HepG2 (cell line): ENCODE data around the gene MAIP1. TPM values are rescaled to one million over a fixed set of nuclear protein-coding genes. Genes with fewer than 3 reads are reported as not detected.
A peak's percentile ranks its signal among the peaks of the same experiment; 100 is the strongest.

Source experiments
- ARID2 ChIP-seq: sonication (generic); formaldehyde crosslinking; IDR thresholded peaks from 2 replicates; pipeline ENCODE4 v1.8.1; 2022; ENCODE audit warnings: mild to moderate bottlenecking, missing genetic modification reagents, borderline replicate concordance
- ATM ChIP-seq: fragments of 450-650 bp; IDR thresholded peaks from 2 replicates; pipeline ENCODE4 v1.7.1; 2017; ENCODE audit warnings: mild to moderate bottlenecking, borderline replicate concordance
- FOSL2 ChIP-seq: sonication (generic); formaldehyde crosslinking; IDR thresholded peaks from 2 replicates; pipeline ENCODE4 v1.4.0; 2020; ENCODE audit warnings: missing genetic modification reagents
- GTF2F1 ChIP-seq: fragments of 150-350 bp; IDR thresholded peaks from 2 replicates; pipeline ENCODE4 v1.6.1; 2014; ENCODE audit warnings: low read length
- MBNL3 ChIP-seq: fragments of 250-450 bp; sonication (Bioruptor Pico); conservative IDR thresholded peaks from 2 replicates; pipeline ENCODE4 v1.8.0; 2022; ENCODE audit warnings: mild to moderate bottlenecking, inconsistent platforms
- MTA3 ChIP-seq: sonication (generic); formaldehyde crosslinking; IDR thresholded peaks from 2 replicates; pipeline ENCODE4 v1.4.0; 2020; ENCODE audit warnings: missing genetic modification reagents
- MXD1 ChIP-seq: sonication (generic); formaldehyde crosslinking; IDR thresholded peaks from 2 replicates; pipeline ENCODE4 v1.4.0; 2020; ENCODE audit warnings: mild to moderate bottlenecking, missing genetic modification reagents
- REXO4 ChIP-seq: sonication (generic); formaldehyde crosslinking; IDR thresholded peaks from 2 replicates; pipeline ENCODE4 v1.8.0; 2022; ENCODE audit warnings: missing genetic modification reagents, mild to moderate bottlenecking, borderline replicate concordance
- SRY ChIP-seq: sonication (generic); formaldehyde crosslinking; IDR thresholded peaks from 2 replicates; pipeline ENCODE4 v1.8.0; 2022; ENCODE audit warnings: mild to moderate bottlenecking, missing genetic modification reagents
- TBP ChIP-seq: sonication (generic); formaldehyde crosslinking; IDR thresholded peaks from 2 replicates; pipeline ENCODE4 v1.5.0; 2020; ENCODE audit warnings: missing genetic modification reagents
- WIZ ChIP-seq: sonication (generic); formaldehyde crosslinking; IDR thresholded peaks from 2 replicates; pipeline ENCODE4 v1.5.1; 2020; ENCODE audit warnings: mild to moderate bottlenecking, missing genetic modification reagents
- ZBTB7B ChIP-seq: sonication (generic); formaldehyde crosslinking; IDR thresholded peaks from 2 replicates; pipeline ENCODE4 v1.4.0; 2020; ENCODE audit warnings: missing genetic modification reagents
- ZFP41 ChIP-seq: sonication (generic); formaldehyde crosslinking; IDR thresholded peaks from 2 replicates; pipeline ENCODE4 v1.4.0; 2020; ENCODE audit warnings: mild to moderate bottlenecking, missing genetic modification reagents, borderline replicate concordance
- ZNF44 ChIP-seq: sonication (generic); formaldehyde crosslinking; IDR thresholded peaks from 2 replicates; pipeline ENCODE4 v1.5.1; 2020; ENCODE audit warnings: mild to moderate bottlenecking, missing genetic modification reagents
- ZNF614 ChIP-seq: IDR thresholded peaks from 2 replicates; pipeline ENCODE4 v1.6.1; 2018; ENCODE audit warnings: missing biosample characterization, missing genetic modification reagents, inconsistent platforms, borderline replicate concordance
- ZNF646 ChIP-seq: sonication (generic); formaldehyde crosslinking; IDR thresholded peaks from 2 replicates; pipeline ENCODE4 v1.9.0; 2021; ENCODE audit warnings: mild to moderate bottlenecking, missing genetic modification reagents
- ZNF768 ChIP-seq: sonication (generic); formaldehyde crosslinking; IDR thresholded peaks from 2 replicates; pipeline ENCODE4 v1.4.0; 2020; ENCODE audit warnings: missing genetic modification reagents
- polyA plus RNA-seq, 8 experiments: library from polyadenylated mRNA; depleted of rRNA in 3 of 8; stranded (reverse) in 7 of 8; unstranded in 1 of 8; fragments of >200 nt; fragmentation: Illumina TruSeq in 4 of 8; extraction: Trizol in 4 of 8; gene quantifications; 2 replicates each; pipeline versions ENCODE4 v1.2.1 to v1.2.3, GENCODE V29; 2011 to 2016; ENCODE audit warnings: low read depth in 4 of 8, missing spikeins in 1 of 8, mixed read lengths in 1 of 8; ENCODE audit not compliant: insufficient read depth in 1 of 8
- total RNA-seq, 5 experiments: library from RNA; depleted of rRNA; stranded (reverse); fragments of >200 nt; fragmentation: Illumina TruSeq; extraction: Trizol; gene quantifications; 2 replicates each; pipeline ENCODE4 v1.2.3, GENCODE V29; 2016; ENCODE audit warnings: low read depth in 1 of 5
- TF ChIP-seq, protein P1 (sequence below): fragments of 450-650 bp; IDR thresholded peaks from 2 replicates; pipeline ENCODE4 v1.6.1; 2016
- TF ChIP-seq, protein P2 (sequence below): sonication (generic); formaldehyde crosslinking; IDR thresholded peaks from 2 replicates; pipeline ENCODE4 v1.4.0; 2020; ENCODE audit warnings: missing genetic modification reagents, borderline replicate concordance

The MAIP1 gene
- total and polyA plus RNA-seq, 2 of the 13 experiments (the other 11 are each of a cell fraction or from before 2014, with no cell fraction given), result 22.3 to 72.9 TPM

DNA sequence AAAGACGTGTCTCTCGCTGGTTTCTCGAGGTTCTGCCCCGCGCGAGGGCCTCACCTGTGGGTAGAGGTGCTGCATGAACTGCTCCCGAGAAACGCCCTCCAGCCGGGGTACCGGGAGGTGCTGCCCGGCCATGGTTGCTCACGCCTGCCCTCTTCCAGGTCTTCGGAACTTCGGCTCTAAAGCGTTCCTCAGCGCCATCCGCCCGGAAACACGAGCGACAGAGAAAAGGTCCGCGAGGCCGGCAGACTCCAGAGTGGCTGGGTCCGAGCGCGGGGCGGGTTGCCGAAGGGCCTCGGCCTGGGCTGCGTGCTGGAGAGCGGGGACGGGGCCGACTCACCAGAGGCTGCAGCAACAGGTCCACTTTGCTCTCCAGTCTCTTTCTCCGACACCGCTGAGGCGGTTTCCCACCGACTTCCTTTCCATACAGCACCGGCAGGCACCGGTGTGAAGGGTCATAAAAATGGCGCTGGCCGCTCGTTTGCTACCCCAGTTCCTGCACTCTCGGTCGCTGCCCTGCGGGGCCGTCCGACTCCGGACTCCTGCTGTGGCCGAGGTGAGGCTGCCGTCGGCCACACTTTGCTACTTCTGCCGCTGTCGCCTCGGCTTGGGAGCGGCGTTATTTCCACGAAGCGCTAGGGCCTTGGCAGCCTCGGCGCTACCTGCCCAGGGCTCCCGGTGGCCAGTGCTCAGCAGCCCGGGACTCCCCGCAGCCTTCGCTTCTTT, at the start of gene MAIP1, which contains the start of gene TYW5 (continued):
- peak; percentile 59 for TF ChIP-seq FOSL2
- peak; percentile 65; the same call in 1 of the 2 replicates for TF ChIP-seq ZNF614 (CRISPR knock-in tag)
- no peak for TF ChIP-seq WIZ (CRISPR knock-in tag)
- no peak for TF ChIP-seq TBP (CRISPR knock-in tag)
- peak; percentile 99 for TF ChIP-seq ZNF44
- peak; percentile 92 for TF ChIP-seq SRY (CRISPR knock-in tag)
- peak; percentile 76 for TF ChIP-seq GTF2F1
- TF ChIP-seq ZFP41 (CRISPR knock-in tag), result peak; percentile 73; the same call in 1 of the 2 replicates
- TF ChIP-seq MXD1 (CRISPR knock-in tag), result peak; percentile 94
- TF ChIP-seq ZNF768, result peak; percentile 87; the same call in 1 of the 2 replicates
- no peak for TF ChIP-seq MTA3
- TF ChIP-seq ZBTB7B (CRISPR knock-in tag), result peak; percentile 85
- 0 out of 2 replicates have a peak, but pooled peaks have one; percentile 68 for TF ChIP-seq ZNF646 (CRISPR knock-in tag)
- TF ChIP-seq MBNL3, result no peak
- TF ChIP-seq ATM, result no peak
- peak; percentile 90; the same call in 1 of the 2 replicates for TF ChIP-seq ARID2 (CRISPR knock-in tag)
- TF ChIP-seq, protein P1, sequence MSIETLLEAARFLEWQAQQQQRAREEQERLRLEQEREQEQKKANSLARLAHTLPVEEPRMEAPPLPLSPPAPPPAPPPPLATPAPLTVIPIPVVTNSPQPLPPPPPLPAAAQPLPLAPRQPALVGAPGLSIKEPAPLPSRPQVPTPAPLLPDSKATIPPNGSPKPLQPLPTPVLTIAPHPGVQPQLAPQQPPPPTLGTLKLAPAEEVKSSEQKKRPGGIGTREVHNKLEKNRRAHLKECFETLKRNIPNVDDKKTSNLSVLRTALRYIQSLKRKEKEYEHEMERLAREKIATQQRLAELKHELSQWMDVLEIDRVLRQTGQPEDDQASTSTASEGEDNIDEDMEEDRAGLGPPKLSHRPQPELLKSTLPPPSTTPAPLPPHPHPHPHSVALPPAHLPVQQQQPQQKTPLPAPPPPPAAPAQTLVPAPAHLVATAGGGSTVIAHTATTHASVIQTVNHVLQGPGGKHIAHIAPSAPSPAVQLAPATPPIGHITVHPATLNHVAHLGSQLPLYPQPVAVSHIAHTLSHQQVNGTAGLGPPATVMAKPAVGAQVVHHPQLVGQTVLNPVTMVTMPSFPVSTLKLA, result 0 out of 2 replicates have a peak, but pooled peaks have one; percentile 42
- TF ChIP-seq, protein P2, sequence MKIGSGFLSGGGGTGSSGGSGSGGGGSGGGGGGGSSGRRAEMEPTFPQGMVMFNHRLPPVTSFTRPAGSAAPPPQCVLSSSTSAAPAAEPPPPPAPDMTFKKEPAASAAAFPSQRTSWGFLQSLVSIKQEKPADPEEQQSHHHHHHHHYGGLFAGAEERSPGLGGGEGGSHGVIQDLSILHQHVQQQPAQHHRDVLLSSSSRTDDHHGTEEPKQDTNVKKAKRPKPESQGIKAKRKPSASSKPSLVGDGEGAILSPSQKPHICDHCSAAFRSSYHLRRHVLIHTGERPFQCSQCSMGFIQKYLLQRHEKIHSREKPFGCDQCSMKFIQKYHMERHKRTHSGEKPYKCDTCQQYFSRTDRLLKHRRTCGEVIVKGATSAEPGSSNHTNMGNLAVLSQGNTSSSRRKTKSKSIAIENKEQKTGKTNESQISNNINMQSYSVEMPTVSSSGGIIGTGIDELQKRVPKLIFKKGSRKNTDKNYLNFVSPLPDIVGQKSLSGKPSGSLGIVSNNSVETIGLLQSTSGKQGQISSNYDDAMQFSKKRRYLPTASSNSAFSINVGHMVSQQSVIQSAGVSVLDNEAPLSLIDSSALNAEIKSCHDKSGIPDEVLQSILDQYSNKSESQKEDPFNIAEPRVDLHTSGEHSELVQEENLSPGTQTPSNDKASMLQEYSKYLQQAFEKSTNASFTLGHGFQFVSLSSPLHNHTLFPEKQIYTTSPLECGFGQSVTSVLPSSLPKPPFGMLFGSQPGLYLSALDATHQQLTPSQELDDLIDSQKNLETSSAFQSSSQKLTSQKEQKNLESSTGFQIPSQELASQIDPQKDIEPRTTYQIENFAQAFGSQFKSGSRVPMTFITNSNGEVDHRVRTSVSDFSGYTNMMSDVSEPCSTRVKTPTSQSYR (CRISPR knock-in tag), result no peak; the same call in 1 of the 2 replicates
- no peak; the same call in 1 of the 2 replicates for TF ChIP-seq REXO4 (CRISPR knock-in tag)
